Ureter (tissue), 1 donor: ENCODE data around the gene TRUB1. TPM values are rescaled to one million over a fixed set of nuclear protein-coding genes. Genes with fewer than 3 reads are reported as not detected.
A peak's percentile ranks its signal among the peaks of the same experiment; 100 is the strongest.
"Not testable (repeated sequence)": the region's sequence is repeated elsewhere in the genome, so short reads cannot be mapped to it uniquely, and the experiment has no call there.

Experiments used
- DNase-seq: peaks from one replicate; pipeline ENCODE4 v3.0.0-alpha.2; 2020; ENCODE audit warnings: low spot score
- total RNA-seq: library from RNA; stranded (reverse); gene quantifications from one replicate; pipeline ENCODE4 v1.2.4, GENCODE V29; 2023
- donor health status: DM: yes; HTN: yes; CAD: no.

TRUB1 gene
- 18.3 TPM for total RNA-seq

DNA sequence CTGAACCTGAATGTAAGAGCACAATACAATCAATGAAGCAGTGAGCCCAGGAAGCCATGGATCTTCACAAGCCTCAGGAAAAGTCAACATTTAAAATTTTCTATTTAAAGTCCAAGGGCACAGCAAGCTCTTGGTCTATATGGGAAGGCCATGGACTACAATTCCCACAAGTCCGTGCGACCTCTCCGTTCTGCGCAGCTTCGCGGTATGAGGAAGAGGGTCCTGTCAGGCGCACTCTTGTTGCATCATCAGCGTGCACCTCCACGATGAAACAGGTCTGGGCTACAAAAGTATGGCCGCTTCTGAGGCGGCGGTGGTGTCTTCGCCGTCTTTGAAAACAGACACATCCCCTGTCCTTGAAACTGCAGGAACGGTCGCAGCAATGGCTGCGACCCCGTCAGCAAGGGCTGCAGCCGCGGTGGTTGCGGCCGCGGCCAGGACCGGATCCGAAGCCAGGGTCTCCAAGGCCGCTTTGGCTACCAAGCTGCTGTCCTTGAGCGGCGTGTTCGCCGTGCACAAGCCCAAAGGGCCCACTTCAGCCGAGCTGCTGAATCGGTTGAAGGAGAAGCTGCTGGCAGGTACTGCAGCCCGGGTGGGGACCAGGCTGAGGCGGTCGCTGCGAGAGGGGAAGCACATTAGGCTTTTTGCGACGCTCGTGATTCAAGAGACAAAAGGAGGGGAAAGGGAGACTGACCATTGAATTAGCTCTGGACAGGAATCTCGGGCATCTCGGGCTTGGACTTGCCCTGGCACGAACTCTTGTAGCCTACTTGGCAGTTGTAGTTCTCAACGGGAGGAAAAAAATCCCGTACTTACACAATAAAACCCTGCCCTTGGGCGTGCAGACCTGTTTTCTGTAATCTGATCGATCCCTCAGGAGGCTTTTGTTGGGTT is at the start of gene TRUB1:
Gene TRUB1 (plus strand): TSS at position 234 of the 894 bp plus-strand sequence. CDS start 59 bp downstream, at position 293.
- DNase-seq: peak; percentile 94

DNA sequence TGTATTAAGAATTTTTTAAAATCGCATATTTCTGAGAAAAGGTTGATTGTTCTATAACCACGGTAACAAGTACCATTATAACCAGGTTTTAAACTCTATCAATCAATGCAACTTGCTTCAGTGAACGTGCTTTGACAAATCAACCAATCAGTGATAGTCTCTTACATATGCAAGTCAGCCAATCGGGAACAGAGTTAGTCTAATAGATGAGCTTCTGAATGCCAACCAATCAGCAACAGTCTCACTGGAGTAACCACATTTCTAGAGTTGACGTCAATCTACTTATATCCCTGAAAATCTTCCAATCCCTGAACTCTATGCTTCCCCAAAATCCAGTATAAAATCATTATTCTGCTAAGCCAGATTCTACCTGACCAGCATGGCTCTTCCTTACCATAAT is 44.7 kb upstream of the TRUB1 start:
- DNase-seq: no peak

GRCh38 chr10:114894911-114895310 is 43.1 kb upstream of the TRUB1 start:
- DNase-seq: no peak

GRCh38 chr10:114897011-114897410 is 41.0 kb upstream of the TRUB1 start:
- DNase-seq: not testable (repeated sequence)

GRCh38 chr10:114897593-114897992 is 40.4 kb upstream of the TRUB1 start:
- no peak for DNase-seq

GRCh38 chr10:114899982-114900381 is 38.0 kb upstream of the TRUB1 start:
- DNase-seq: no peak

GRCh38 chr10:114900658-114901057 is 37.3 kb upstream of the TRUB1 start:
- no peak for DNase-seq

DNA sequence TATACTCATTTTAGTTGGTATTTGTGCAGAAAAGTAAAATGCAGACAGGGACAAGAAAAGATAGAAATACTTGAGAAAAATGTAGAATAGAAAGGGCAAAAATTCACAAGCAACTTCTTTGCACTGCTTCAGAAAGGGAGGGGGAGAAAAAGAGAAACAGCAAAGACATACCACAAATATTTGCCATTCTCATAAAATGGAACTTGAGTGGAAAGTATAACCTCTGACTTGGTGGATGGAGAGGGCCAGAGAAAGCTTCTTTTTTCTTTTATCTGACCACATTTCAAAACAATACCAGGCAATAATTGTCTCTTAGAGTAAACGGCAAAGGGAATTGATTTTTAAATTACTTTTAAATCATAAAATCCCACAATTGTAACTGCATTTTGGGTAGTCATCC is 35.8 kb upstream of the TRUB1 start:
- no peak for DNase-seq

GRCh38 chr10:114905450-114905849 is 32.5 kb upstream of the TRUB1 start:
- no peak for DNase-seq

DNA sequence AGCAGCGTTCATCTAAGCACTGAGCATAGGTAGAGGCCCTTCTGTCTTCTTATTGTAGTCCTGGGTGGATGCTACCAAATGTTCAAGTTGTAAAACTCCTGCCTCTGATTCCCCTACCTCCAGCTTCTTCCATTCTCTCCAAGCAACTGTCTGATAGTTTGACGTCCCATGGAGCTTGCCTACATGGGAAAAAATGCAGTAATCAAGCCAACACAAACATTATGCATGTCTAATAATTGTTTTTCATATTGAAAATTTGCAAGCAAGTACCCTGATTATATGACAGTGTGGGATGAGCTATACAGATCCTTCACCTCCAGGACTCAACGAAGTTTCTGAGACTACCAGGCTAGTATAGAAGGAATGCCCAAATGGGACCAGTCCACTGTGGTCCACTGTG is 31.0 kb upstream of the TRUB1 start:
- no peak for DNase-seq

DNA sequence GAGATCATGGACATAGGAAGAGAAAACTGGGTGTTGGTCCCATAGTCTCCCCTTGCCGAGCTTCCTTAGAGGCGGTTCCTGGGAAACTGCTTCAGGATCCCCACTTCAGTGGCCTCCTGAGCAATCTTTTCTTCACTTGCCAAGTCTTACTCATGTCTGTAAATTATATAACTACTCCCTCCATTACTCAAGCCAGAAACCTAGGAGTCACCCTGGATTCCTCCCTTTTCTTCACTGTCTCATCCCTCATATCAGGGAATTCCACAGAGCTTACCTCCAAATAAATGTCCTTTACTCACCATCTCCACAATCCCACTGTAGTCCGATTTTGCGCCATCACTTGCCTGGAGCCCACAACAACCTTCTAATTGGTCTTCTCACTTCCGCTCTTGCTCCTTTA is 29.1 kb upstream of the TRUB1 start:
- DNase-seq: no peak

DNA sequence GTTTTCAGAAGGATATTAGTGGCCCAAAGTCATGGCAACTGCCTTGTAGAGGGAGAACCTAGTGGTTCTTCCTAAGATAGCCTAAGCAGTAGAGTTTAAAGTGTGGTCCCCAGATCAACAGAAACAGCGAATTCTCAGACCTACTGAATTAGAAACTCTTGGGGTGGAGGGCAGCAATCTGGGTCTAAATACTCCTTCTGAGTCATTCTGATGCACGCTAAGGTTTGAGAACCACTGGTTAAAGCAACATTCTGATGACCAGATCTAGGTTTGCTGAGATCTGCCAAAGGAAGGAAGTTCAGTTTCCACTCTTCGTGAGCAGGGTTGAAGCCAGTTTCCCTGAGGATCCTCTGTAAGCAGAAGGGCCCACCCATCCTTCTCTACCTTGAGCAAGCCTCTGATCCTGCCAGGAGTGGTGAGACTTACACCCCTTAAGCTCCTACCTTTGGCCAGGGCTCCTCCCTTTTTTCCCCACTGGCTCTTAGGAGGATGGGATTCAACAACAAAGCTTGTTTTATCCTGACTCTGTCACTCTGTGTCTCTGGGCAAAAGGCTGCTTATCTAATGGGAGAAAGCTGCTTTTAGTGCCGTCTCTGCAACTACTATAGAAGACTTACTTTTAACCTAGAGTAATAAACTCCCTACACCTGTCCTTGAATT is 26.8 kb upstream of the TRUB1 start:
- DNase-seq: no peak

DNA sequence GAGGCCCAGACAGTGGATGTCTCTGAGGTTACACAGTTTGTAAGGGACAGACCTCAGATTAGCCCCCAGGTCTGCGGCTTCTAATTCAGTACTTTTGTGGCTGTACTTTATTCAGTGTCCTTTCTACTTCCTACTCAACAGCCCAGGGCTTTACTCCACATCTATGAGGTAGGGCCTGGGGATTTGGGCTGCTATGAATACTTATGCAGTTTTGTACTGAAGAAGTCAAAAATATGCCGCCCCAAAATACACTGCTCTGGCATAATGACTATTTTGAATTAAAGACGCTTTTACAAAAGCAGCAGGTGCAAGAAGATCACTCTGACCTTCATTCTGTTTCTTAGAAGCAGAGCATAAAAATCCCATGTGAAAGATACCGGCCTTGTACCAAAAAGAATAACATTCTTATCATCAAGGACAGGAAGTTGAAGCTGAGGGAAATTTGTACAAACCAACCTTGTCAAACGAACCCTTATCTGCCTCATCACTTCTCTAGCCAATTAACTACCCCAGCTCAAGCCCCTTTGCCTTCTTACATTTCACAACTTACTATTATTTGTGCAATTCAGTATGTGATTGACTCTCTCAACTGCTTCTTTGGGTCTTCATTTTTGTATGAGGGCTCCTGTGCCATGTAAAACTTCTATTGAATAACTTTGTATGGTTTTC is 26.1 kb upstream of the TRUB1 start:
- no peak for DNase-seq

- DNase-seq: no peak
Observed at GRCh38 chr10:114912470-114912859, 25.5 kb upstream of the TRUB1 start.

- DNase-seq: no peak
Observed at GRCh38 chr10:114914560-114914959, 23.4 kb upstream of the TRUB1 start.

DNA sequence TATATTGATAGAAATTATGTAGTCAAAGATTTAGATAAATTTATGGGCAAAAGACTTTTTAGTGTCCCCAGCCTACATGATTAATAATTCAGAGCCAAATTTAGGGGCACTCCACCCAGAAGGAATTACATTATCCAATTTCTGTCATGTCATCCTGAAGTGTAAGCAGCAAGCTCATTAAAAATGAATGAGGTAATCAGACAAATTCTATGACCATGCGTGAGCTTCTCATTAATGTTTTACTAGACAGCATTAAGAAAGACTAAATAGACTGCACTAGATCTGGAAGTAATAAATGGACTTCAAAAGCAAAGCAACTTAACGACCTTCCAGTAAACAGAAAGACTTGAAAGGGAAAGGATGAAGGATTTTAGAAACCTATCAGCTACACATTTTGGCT is 22.7 kb upstream of the TRUB1 start:
- DNase-seq: no peak

DNA sequence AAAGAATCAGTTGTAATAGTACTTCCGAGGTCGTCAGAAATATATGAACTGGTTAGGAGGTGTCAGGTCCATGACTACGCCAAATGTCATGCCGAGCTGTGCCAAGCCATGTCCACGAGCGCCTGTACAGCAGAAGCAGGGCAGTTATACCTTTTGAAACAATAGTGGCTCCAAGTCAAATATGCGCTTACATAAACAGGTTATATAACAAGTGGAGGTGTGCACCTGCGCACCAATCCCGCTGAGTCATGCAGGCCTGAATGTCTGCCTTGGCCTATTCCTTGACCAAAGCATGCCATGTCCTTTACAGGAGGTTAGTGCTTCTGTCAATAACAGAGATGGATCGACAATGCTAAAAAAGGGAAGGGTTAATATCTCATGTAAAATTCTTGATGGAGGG is 21.3 kb upstream of the TRUB1 start:
- no peak for DNase-seq

- DNase-seq: no peak
Observed at GRCh38 chr10:114917459-114917858, 20.5 kb upstream of the TRUB1 start.

- no peak for DNase-seq
Observed at GRCh38 chr10:114917927-114918672, 19.9 kb upstream of the TRUB1 start.

DNA sequence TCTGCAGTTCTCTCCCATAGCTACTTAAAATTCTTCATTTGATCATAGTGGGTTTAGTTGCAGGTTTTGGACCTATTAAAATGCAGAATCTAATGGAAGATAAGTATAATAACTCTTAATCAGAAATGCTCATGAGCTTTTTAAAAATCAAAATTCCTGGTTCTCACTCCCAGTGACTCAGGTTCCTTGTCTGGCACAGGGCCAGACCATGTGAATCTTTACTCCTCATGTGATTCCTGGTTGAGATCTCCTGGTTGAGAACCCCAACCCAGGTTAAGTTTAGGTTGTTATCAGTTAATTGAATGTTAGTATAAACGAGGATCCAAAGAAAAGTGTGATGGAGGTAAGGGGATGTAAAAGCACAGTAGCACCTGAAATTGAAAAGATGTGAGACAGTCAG is 17.5 kb upstream of the TRUB1 start:
- no peak for DNase-seq

DNA sequence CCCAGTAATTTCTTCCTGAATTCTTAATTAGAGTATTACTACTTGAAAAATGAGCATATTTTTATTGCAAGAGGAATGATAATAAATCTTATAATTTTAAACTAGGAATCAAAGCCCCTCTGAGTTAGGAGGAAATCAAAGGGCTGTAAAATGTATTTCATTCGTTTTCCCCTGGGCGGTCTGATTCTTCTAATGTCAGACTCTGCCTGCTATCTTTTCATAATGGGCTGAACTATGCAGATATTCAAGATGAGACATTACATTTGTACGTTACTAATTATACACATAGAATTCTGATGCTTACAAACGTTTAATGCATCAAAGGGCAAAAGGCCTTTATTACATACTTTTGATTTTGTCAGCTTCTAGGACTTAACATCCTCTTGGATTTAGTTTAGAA is 16.0 kb upstream of the TRUB1 start:
- no peak for DNase-seq

DNA sequence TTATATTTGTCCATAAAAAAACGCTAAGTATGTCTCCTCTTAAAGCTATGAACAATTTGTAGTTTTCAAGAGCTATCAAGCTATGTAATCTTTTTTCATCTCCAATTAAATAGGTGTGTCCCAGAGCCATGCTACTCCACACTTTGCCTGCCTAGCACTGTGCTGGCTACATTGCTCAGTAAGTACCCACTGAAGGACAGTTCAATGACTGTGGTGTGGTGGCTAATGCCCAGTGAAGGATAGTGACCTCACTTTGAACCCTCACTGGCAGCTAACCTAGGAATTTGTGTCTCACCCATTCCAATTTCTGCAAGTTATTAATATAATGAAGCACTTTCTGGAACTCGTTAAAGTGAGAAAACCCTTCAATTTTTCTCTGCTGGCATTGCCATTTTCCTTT is 14.4 kb upstream of the TRUB1 start:
- no peak for DNase-seq
